K562 (cell line): ENCODE data around the gene GAS1. TPM values are rescaled to one million over a fixed set of nuclear protein-coding genes. Genes with fewer than 3 reads are reported as not detected.
A peak's percentile ranks its signal among the peaks of the same experiment; 100 is the strongest.

ENCODE experiments used
- ATAC-seq: fragments of 200-7000 bp; cut with Tn5 transposase; 3 replicates; pipeline ENCODE4 v1.9.1; 2020; ENCODE audit warnings: moderate library complexity
- BruUV-seq: library from RNA; stranded (reverse); fragments of 400-500 nt; replicated peaks from 2 replicates; lab custom pipeline; 2021; lab: Mats Ljungman, UMichigan
- CTCF ChIA-PET: fragments of 300-600 bp; formaldehyde crosslinking; extraction: SDS; loops from one replicate; lab custom pipeline; 2021; ENCODE audit warnings: low intra/inter-chr PET ratio; lab: Yijun Ruan, JAX
- POLR2A ChIA-PET: fragments of 300-600, 350-650 bp; sonication (Branson Sonifier 250); formaldehyde crosslinking; extraction: SDS; loops from one replicate; lab custom pipeline; 2021; ENCODE audit warnings: antibody characterized with exemption, inconsistent platforms; lab: Yijun Ruan, JAX
- DNase-seq, 4 experiments: peaks; one replicate each; pipeline versions ENCODE4 v3.0.0 to v3.0.0-alpha.2; 2011 to 2018; ENCODE audit warnings: low spot score in 3 of 4, mixed read lengths in 3 of 4; ENCODE audit errors: extremely low read depth in 1 of 4
- FAIRE-seq: peaks from 2 replicates; lab custom pipeline; 2011; peaks lifted over from hg19 to GRCh38; lab: Jason Lieb, UNC
- H2AFZ ChIP-seq: 2 replicates; pipeline ENCODE4 v1.6.0; 2011; ENCODE audit warnings: low read depth, low read length, control low read depth, inconsistent platforms
- H3K27ac ChIP-seq: fragments of 200-600 bp; 3 replicates; pipeline ENCODE4 v1.8.0; 2011; ENCODE audit warnings: low read depth, mild to moderate bottlenecking, control low read depth, inconsistent platforms, low read length, moderate library complexity, mixed read lengths; ENCODE audit errors: extremely low read depth
- H3K27me3 ChIP-seq, 2 experiments: fragments of 300-600 bp in 1 of 2; 2 replicates in 1 of 2; 3 replicates in 1 of 2; pipeline versions ENCODE4 v1.6.0 to v1.8.0; 2011; ENCODE audit warnings: inconsistent platforms in 2 of 2, low read length in 2 of 2, mild to moderate bottlenecking in 1 of 2, mixed read lengths in 1 of 2, moderate library complexity in 1 of 2; ENCODE audit not compliant: control insufficient read depth in 2 of 2, insufficient read depth in 2 of 2
- H3K36me3 ChIP-seq: fragments of 300-600 bp; 3 replicates; pipeline ENCODE4 v1.8.0; 2011; ENCODE audit warnings: mild to moderate bottlenecking, low read length, inconsistent platforms; ENCODE audit not compliant: control insufficient read depth, insufficient read depth
- H3K4me1 ChIP-seq, 2 experiments: fragments of 200-600 bp in 1 of 2; replicated peaks in 1 of 2; 2 replicates in 1 of 2; 3 replicates in 1 of 2; pipeline versions ENCODE4 v1.5.1 to v1.8.0; 2011; ENCODE audit warnings: inconsistent platforms in 2 of 2, low read length in 2 of 2, mild to moderate bottlenecking in 1 of 2, mixed read lengths in 1 of 2, moderate library complexity in 1 of 2; ENCODE audit not compliant: control insufficient read depth in 2 of 2, insufficient read depth in 2 of 2
- H3K4me2 ChIP-seq: 2 replicates; pipeline ENCODE4 v1.6.1; 2011; ENCODE audit warnings: low read length, control low read depth, inconsistent platforms, mixed read lengths; ENCODE audit not compliant: insufficient read depth
- H3K4me3 ChIP-seq: fragments of 200-600 bp; sonication (generic), shearing (Covaris generic); 2 replicates; pipeline ENCODE4 v1.5.1; 2016; ENCODE audit warnings: control low read depth, inconsistent platforms
- H3K79me2 ChIP-seq: fragments of 200-600 bp; 3 replicates; pipeline ENCODE4 v1.8.0; 2011; ENCODE audit warnings: low read length, inconsistent platforms; ENCODE audit not compliant: control insufficient read depth, insufficient read depth
- H3K9ac ChIP-seq, 2 experiments: 2 replicates each; pipeline versions ENCODE4 v1.6.0 to v1.6.1; 2011; ENCODE audit warnings: low read depth in 2 of 2, low read length in 2 of 2, control low read depth in 1 of 2, inconsistent platforms in 1 of 2, mild to moderate bottlenecking in 1 of 2, mixed read lengths in 1 of 2; ENCODE audit not compliant: insufficient read depth in 1 of 2
- H3K9me1 ChIP-seq: one replicate; pipeline ENCODE4 v1.6.0; 2011; ENCODE audit warnings: inconsistent platforms, mild to moderate bottlenecking, low read length, moderate library complexity; ENCODE audit not compliant: control insufficient read depth, insufficient read depth
- H3K9me3 ChIP-seq: replicated peaks from 2 replicates; pipeline ENCODE4 v1.5.1; 2011; ENCODE audit warnings: low read depth, low read length, inconsistent platforms; ENCODE audit not compliant: control insufficient read depth, insufficient read depth
- H4K20me1 ChIP-seq: replicated peaks from 2 replicates; pipeline ENCODE4 v1.6.1; 2011; ENCODE audit warnings: low read length, inconsistent platforms, mixed read lengths; ENCODE audit not compliant: control insufficient read depth, insufficient read depth
- CEBPG ChIP-seq, 3 experiments: fragments of 200-800 bp in 1 of 3; sonication (Bioruptor generic) in 1 of 3; sonication (generic) in 1 of 3; formaldehyde crosslinking in 1 of 3; IDR thresholded peaks in 2 of 3; conservative IDR thresholded peaks in 1 of 3; 2 replicates each; pipeline versions ENCODE4 v1.6.1 to v1.8.0; 2016 to 2022; ENCODE audit warnings: missing compliant biosample characterization in 2 of 3, missing genetic modification characterization in 2 of 3, mild to moderate bottlenecking in 1 of 3, missing genetic modification reagents in 1 of 3
- CHD4 ChIP-seq: fragments of 200-600 bp; sonication (generic); IDR thresholded peaks from 3 replicates; pipeline ENCODE4 v1.6.1; 2012; ENCODE audit warnings: low read depth, mild to moderate bottlenecking, mixed read lengths, low read length, inconsistent platforms; ENCODE audit not compliant: insufficient read depth, insufficient replicate concordance, poor library complexity, severe bottlenecking
- ETS1 ChIP-seq: conservative IDR thresholded peaks from 2 replicates; pipeline ENCODE4 v1.6.1; 2011; ENCODE audit warnings: low read depth, mild to moderate bottlenecking, low read length; ENCODE audit not compliant: control insufficient read depth
- ETV6 ChIP-seq, 3 experiments: fragments of 150-350 bp in 1 of 3; sonication (generic) in 1 of 3; formaldehyde crosslinking in 1 of 3; IDR thresholded peaks; 2 replicates each; pipeline versions ENCODE4 v1.6.1 to v1.8.0; 2014 to 2022; ENCODE audit warnings: borderline replicate concordance in 2 of 3, low read depth in 2 of 3, antibody characterized with exemption in 1 of 3, low read length in 1 of 3, mild to moderate bottlenecking in 1 of 3, missing genetic modification reagents in 1 of 3
- HNRNPLL ChIP-seq: fragments of 200-400 bp; formaldehyde crosslinking; IDR thresholded peaks from 2 replicates; pipeline ENCODE4 v1.6.1; 2017; ENCODE audit warnings: low read length, low read depth, mild to moderate bottlenecking; ENCODE audit not compliant: poor library complexity, severe bottlenecking
- PHF20 ChIP-seq: fragments of 450-650 bp; IDR thresholded peaks from 2 replicates; pipeline ENCODE4 v1.6.1; 2018; ENCODE audit not compliant: partially characterized antibody
- PHTF2 ChIP-seq: fragments of 250-450 bp; sonication (Bioruptor Pico); IDR thresholded peaks from 2 replicates; pipeline ENCODE4 v1.5.0; 2021; ENCODE audit warnings: mild to moderate bottlenecking
- TSHZ1 ChIP-seq: fragments of 250-450 bp; sonication (Bioruptor Pico); IDR thresholded peaks from 2 replicates; pipeline ENCODE4 v1.4.0; 2020; ENCODE audit warnings: mild to moderate bottlenecking, moderate library complexity
- ZNF764 ChIP-seq: fragments of 250-450 bp; sonication (Bioruptor Pico); IDR thresholded peaks from 2 replicates; pipeline ENCODE4 v1.4.0; 2020; ENCODE audit warnings: low read depth, mild to moderate bottlenecking, moderate library complexity
- whole genome bisulfite sequencing: fragments of 100-300 bp; shearing (Covaris generic); methylation state at CpG from one replicate; pipeline ENCODE4 v1.1.6; 2016; ENCODE audit warnings: low coverage, mixed read lengths; ENCODE audit not compliant: insufficient coverage; ENCODE audit errors: missing lambda C conversion rate; 5-methylcytosine and 5-hydroxymethylcytosine counted together
- in situ Hi-C: fragments of 300-500 bp; cut with MboI; formaldehyde crosslinking; loops from 4 replicates; pipeline ENCODE4 v1.15.0; 2018; ENCODE audit warnings: inconsistent platforms, mixed read lengths
- intact Hi-C: fragments of 100-400 bp; cut with micrococcal nuclease; formaldehyde crosslinking; loops from 2 replicates; pipeline ENCODE4 v1.14.2; 2022
- polyA plus RNA-seq, 8 experiments: library from polyadenylated mRNA; depleted of rRNA in 4 of 8; stranded (reverse) in 5 of 8; unstranded in 3 of 8; fragments of >200 nt; fragmentation: Nextera tagmentation in 2 of 8; fragmentation: Illumina TruSeq in 1 of 8; extraction: Ambion mirVana in 2 of 8; extraction: Trizol in 1 of 8; gene quantifications; 2 replicates each; pipeline versions ENCODE4 v1.2.1 to v1.2.3, GENCODE V29; 2011 to 2014; ENCODE audit warnings: inconsistent platforms in 1 of 8, missing spikeins in 1 of 8
- total RNA-seq, 7 experiments: library from RNA; depleted of rRNA in 6 of 7; stranded (reverse); fragments of >200 nt in 6 of 7; fragmentation: Illumina TruSeq in 2 of 7; extraction: Trizol in 2 of 7; gene quantifications; 2 replicates each; pipeline versions ENCODE4 v1.2.1 to v1.2.3, GENCODE V29; 2011 to 2021; ENCODE audit warnings: low replicate concordance in 1 of 7
- TF ChIP-seq, protein P1 (sequence below): fragments of 450-650 bp; formaldehyde crosslinking; IDR thresholded peaks from 2 replicates; pipeline ENCODE4 v1.4.0; 2020; ENCODE audit warnings: mild to moderate bottlenecking, mixed read lengths

Gene GAS1
- total and polyA plus RNA-seq, 9 of the 15 experiments (the other 6 are each of a cell fraction or from before 2014, with no cell fraction given) = 0.07 to 0.09 TPM; not detected in 7

GRCh38 chr9:86991077-86991476, 43.8 kb upstream of the GAS1 start (continued):
- TF ChIP-seq TSHZ1 (CRISPR knock-in tag) (no peak), PHF20 (no peak), ETS1 (no peak)
- TF ChIP-seq, all 486 proteins: peak for 0

GRCh38 chr9:86990290-86990689, 43.0 kb upstream of the GAS1 start:
- Histone ChIP-seq H4K20me1 (no peaks in the 10 kb centered on the region), H3K9me3 (no peaks in the 10 kb centered on the region), H3K27ac (no peak overlapping the region), H3K4me2 (no peak overlapping the region), H3K9me1 (no peaks in the 10 kb centered on the region), H3K27me3 (no peaks in the 10 kb centered on the region), H3K4me3 (no peak overlapping the region), H3K4me1 (no peaks in the 10 kb centered on the region), H3K9ac (no peak overlapping the region), H3K36me3 (no peaks in the 10 kb centered on the region), H3K79me2 (no peaks in the 10 kb centered on the region), H2AFZ (no peak overlapping the region)
- BruUV-seq = no TSS peak
- ChIA-PET CTCF (no interaction called here), POLR2A (no interaction called here)
- intact Hi-C loops = no loop called here
- DNase-seq (no peak), FAIRE-seq (no peak), ATAC-seq (no peak)
- in situ Hi-C loops = no loop called here
- TF ChIP-seq ZNF764 (CRISPR knock-in tag) (no peak), PHTF2 (CRISPR knock-in tag) (no peak), CHD4 (no peak), ETV6 (IDR thresholded peaks at IDR 0.05; ENCODE audit: borderline replicate concordance in 1 of 2, low read depth in 2 of 2, low read length in 1 of 2) (no peak), ETV6 (CRISPR knock-in tag; IDR thresholded peaks at IDR 0.05; ENCODE audit: borderline replicate concordance) (no peak), HNRNPLL (no peak), CEBPG (CRISPR knock-in tag; IDR thresholded peaks at IDR 0.05) (no peak), CEBPG (tag; conservative IDR thresholded peaks at IDR 0.05 in 1 of 2, IDR thresholded peaks at IDR 0.05 in 1 of 2) (peak in 1 of 2 experiments; percentile 6; a peak in 1 of 4 replicates)
- TF ChIP-seq, protein P1, sequence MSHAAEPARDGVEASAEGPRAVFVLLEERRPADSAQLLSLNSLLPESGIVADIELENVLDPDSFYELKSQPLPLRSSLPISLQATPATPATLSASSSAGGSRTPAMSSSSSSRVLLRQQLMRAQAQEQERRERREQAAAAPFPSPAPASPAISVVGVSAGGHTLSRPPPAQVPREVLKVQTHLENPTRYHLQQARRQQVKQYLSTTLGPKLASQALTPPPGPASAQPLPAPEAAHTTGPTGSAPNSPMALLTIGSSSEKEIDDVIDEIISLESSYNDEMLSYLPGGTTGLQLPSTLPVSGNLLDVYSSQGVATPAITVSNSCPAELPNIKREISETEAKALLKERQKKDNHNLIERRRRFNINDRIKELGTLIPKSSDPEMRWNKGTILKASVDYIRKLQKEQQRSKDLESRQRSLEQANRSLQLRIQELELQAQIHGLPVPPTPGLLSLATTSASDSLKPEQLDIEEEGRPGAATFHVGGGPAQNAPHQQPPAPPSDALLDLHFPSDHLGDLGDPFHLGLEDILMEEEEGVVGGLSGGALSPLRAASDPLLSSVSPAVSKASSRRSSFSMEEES = no peak
- 4% methylated on average over 2 of the region's 2 CpGs for WGBS
